Amygdala (tissue), 56 donors: ENCODE results near the gene HOXD11.

Experiments used
- DNase-seq, 56 donors: peaks; one replicate each; lab custom pipeline; 2025; lab: John Stamatoyannopoulos, UW

HOXD11 gene

DNA sequence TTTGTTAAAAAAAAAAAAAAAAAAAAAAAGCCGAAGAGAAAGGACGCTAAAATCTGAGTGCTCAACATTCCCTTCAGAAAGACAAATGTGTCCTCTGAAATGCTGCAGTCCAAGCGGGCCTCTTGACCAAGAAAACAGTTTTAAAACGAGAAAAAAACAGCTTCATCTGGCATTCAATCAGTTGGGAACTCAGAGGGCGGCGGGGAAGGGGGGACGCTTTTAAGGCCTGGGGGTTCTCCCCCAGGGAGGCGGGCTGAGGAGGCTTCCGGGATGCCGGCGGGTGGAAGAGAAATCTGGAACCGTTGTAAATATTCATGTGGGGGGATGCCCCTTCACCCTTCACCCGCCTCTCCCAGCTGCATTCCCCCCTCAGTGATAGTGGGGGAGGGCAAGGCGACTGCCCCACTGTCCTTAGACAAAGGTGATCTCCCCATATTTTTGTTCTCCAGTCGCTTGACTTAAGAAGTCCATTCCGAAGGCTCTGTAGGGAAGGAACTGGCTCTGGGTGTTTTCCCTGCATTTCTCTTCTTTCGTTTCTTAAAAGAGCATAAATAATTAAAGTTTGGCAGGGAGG, 3.3 kb upstream of the HOXD11 start:
- DNase-seq: no peak

DNA sequence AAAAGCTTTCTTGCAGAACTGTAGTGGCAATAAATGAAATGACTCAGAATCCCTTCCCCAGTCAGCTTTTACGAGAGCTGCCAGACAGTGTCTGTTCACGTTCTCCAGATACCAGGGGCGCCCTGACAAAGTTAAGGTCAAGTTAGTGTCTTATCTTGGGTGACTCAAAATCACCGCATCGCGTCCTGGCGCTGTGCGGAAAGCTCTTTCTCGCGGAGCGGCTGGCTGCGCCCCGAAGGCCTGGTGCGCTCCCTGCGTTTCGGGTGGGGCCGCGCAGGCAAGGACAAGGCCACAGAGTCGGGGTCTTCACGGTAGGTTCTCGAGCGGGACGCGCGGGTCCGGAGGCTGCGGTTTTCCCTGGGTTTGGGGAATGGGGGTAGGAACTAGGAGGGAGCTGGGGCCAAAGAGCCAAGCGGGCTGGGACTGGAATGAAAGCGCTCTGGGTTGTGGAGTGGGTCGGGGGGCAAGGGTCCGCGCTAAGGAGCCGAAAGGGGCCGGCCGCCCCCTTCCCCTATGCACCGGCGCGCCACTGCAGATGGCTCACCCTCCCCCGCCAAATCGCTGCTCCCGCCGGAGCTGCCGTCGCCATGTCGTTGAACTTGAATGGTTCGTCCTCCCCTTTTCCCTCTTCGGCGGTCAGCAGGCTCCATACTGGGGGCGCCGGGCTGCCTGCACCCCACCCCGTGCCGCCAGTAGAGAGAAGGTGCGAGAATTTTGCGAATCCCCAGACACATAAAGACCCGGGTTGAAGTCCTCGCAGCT, 2.6 kb upstream of the HOXD11 start:
- DNase-seq: no peak

DNA sequence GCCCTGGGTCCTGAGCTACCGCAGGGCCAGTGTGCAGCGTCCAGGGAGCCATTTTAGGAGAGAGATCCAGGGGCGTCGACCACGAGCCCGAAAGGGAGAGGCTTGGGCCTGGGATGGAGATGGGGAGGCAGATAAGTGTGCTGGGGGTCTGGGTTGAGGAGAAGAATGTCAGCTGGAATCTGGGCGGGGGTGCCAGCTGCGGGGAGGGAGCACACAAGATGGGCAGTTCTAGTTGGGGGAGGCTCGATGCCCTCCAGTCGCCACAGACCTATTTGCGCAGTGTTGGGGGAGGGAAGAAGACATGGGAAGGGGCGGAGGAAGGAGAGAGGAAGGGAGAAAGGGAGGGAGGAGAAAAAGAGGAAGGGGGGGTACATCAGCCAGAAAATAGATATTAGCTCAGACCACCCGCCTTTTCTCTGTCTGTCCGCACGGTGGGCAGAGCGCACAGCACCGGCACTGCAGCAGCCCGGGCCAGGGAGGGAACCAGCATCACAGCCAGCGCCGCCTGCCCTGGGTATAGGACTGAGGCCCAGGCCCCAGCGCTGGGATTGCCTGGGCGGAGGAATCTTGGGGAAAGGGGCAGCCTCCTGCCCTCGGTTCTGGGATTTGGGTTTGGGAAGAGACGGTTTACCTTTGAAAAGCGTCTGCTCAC, 1.9 kb upstream of the HOXD11 start:
- DNase-seq: no peak

DNA sequence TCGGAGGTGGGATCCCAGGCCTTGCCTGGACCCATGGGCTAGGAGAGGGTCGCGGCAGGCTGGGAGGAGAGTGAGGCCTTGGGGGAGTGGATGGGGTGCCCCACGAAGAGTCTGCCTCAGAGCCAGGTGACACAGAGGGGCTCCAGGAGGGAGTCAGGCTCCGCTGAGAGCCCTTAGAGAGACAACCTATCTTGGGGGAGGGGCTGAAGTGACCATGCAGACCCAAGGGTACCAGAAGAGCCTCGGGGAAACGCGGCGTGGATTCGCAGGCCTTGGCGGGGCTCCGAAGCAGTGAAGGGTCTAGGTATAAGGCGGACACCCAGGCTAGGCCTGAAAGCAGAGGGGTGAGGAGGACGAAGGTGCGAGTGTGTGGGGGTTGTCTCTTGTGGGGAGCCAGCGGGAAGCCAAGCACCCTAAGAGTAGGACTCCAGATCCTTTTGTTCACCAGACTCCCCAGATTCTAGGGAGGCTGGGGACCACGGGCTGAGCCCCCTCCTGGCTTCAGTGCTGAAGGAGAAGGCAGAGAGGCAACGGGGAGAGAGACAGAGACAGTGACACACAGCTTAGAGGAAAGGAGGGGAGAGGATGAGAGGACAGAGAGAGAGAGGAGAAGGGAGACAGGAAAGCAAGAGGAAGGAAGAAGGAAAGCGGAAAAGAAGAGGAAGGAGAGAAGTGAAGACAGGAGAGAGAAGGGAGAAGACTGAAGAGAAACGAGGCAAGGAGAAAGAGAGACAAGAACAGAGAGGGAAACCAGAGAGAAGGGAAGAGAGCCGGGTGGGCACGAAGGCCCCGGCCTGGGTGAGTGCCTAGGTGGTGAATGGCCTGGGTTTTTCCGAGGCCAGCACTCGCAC, 1.1 kb upstream of the HOXD11 start:
- DNase-seq: no peak

DNA sequence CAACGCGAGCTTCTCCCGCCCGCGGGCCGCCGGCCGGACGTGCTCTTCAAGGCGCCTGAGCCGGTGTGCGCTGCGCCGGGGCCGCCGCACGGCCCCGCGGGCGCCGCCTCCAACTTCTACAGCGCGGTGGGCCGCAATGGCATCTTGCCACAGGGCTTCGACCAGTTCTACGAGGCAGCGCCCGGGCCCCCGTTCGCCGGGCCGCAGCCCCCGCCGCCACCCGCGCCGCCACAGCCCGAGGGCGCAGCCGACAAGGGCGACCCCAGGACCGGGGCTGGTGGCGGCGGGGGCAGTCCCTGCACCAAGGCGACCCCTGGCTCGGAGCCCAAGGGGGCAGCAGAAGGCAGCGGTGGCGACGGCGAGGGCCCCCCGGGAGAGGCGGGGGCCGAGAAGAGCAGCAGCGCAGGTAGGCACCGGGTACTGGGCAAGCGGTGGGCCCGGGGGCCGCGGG, 676 bp downstream of the HOXD11 start:
- no peak for DNase-seq

DNA sequence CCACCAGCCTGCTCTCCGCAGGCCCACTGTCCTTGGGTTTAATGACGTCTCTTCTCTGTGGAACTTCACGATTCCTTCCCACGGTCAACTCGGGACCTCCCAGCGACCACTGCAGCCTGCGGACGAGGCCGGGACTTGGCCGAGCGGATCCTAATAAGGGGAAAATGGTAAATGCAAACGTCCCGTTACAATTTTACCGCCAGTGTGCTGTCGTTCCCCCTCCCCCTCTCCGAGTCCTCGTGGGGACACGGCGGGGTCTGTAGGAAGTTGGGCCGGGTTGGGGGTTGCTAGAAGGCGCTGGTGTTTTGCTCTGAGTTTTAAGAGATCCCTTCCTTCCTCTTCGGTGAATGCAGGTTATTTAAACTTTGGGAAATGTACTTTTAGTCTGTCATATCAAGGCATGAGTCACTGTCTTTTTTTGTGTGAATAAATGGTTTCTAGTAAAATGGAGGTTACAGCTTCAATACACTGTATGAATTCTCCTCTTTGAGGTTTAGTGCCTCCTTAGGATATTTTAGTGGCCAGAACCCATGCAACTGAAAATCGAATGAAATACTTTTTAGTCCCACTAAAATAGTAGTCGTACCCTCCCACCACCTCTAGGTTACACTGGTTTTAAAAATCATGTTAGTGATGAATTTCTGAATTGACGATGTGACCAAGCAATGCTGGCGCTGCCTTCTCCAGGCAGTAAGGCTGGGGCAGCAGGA, 2.3 kb downstream of the HOXD11 start:
- no peak for DNase-seq

DNA sequence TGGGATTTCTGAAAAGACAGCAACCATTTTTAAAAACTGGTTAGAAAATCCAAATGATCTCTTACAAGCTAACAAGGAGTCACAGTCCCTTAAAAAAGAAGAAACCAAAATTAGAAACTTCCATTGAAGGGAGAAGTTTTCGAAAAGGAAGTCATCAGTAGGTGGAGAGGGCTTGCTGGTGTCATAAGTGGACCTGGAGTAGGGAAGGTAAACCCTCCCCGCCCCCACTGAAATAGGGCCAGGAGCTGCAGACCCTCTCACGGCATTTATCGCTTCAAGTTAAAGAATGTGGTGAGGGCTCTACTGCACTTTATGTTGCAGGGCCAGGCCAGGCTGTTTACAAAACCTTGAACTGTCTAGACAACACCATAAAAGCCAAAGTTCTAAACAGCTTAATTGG, 2.9 kb downstream of the HOXD11 start:
- no peak for DNase-seq

DNA sequence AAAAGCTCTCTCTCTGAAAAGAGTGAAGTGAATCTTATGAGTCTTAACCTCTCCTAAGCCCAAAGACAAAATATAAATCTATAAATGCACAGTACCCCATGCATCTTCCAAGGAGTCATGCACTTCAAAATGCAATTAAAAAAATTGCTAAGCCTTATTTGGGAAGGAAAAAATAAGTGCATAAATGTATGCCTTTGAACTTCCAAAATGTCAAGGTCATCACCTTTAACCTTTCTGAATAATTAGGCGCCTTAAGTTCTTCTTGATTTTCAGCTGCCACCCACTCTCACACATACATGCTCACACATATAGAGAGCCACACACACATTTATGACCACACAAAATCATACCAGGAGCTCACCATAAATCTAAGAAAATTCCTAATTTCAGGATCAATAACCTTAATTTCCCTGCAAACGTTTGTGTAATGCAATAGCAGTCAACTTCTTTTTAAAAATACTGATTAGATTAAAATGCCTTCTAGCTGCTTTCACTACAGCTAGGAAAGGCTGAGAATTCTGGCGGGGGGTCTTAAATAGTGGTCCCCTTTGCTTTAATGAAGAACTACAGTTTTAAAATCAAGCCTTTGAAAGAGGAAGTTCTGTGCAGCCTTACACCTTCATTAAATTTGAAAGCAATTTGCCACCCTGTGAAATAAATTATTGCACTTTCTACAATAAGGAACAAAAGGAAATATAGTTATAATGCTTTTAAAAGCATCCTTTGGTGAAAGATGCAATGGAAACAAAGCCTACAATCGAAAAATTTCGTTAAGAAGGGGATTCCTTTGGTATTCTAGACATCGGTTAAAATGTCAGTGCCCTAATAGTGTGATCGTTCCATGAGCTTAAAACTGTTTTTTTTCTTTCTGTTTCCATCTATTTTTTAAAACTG, 3.6 kb downstream of the HOXD11 start:
- DNase-seq: no peak

DNA sequence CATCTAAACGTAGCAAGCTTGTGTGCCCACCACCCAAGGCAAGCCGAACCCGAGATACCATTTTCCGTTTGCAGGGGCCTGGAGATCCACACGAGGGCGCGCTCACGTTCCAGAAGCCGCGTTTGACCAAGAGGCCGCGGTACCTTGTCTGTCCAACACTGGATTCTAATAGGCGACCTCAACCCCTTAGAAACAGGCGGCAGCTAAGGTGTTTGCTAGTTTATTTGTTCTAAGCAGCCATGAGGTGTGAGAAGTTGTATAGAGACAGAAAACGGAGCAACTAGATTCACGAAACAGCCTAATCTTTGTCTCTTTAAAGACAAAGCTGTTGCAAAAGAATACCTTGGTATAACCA, 4.2 kb downstream of the HOXD11 start:
- peak in 1 of 56 donors; percentile 3 for DNase-seq

DNA sequence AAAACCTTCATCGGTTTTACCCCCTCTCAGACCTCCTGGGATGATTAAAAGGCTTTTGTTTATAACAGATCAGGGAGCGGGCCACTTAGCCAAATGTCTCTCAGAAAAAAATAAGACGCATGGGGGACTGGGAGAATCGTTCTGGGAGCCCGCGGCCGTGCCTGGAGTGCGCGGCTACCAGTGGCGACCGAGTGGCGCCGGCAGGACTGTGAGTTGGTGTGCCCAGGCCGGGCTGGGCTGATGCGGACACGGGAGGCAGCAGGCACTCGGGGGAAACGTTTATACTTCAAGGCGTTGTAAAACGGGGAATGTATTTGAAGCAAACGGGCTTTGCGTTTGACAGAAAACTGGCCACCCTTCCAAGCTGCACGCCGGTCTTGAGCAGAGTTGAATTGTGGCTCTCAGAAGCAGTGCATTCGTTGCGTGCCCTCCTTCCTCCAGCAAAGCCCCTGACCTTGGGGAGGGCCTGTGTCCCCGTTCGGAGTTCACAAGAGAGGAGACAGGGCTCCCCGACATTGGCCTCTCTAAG, 4.8 kb downstream of the HOXD11 start:
- DNase-seq: no peak

DNA sequence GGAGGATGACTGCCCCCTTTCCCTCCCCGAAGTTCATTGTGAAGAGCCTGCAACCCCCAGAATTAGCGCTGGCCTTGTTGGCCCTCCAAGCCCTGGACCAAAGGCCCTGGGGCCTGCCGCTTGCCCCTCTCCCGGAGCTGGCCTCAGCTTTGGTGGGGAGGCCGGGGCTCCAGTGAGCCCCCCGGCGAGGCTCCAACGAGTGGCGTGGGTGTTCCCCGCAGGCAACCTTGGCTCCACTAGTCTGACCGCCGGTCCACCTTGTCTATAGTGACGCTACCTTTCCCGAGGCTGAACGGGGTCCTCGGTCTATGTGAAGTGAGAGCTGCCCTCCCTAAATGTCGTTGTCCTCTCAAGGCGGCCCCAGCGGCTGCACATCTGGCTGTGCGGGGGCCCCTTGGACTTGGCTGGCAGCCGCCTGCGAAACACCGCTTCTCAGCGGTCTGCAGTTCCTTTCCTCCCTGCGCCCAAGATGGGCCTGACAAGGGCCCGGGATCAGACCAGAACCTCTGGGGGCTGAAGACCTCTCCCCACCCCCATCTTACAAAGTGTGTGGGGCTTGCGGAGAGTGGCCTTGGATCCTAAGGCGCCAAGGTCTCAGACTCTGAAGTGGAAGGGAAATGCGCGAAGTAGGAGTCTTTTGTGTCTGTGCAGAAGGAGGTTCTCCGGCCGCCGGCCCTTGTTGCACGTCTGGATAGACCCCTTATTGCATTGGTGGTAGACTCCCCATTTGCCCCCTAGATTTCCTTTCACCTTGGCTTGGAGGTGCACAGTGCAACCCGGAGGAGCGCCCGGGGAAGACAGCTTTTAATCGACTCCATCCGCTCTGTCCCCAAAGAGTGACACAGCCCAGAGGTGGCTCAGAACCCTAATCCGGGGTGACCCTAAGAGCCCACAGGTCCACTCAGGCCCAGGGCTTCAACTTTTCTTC, 5.6 kb downstream of the HOXD11 start:
- DNase-seq: no peak

DNA sequence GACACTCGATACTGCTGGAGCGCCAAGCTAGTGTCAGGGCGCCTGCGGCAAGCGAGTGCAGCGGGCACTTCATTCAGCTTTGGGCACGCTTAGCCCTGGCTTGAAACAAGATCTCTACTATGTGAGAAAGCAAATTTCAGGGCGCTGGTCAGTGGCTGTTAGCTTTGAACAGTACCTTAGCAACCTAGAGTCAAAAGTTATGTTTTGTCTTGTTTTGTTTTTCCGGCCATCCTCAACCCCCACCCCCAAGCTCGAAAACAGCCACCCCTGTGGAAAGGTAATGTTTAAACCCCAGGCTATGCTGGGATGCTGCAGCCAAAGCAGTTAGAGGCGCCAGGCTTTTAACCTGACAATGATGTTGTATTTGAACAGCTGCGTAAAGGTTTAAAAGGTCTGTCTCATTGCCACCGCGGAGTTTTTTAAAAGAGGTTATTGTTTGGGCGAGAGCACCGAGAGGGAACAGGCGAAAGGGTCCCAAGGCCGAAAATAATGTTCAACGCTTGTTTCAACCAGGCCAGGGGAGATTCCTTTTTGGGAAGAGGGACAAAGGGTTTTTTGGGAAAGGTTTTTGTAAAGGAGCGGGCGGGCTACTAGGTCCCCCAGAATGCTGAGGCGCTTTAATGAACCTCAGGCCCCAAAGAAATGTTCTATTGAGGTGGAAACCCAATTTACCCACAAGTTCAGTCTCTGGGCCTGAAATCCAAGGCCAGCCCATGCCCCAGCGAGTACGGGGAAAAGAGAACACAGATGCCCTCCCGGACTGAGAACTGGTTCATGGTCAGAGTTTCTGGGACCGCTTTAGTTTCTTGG, 7.2 kb downstream of the HOXD11 start:
- no peak for DNase-seq

DNA sequence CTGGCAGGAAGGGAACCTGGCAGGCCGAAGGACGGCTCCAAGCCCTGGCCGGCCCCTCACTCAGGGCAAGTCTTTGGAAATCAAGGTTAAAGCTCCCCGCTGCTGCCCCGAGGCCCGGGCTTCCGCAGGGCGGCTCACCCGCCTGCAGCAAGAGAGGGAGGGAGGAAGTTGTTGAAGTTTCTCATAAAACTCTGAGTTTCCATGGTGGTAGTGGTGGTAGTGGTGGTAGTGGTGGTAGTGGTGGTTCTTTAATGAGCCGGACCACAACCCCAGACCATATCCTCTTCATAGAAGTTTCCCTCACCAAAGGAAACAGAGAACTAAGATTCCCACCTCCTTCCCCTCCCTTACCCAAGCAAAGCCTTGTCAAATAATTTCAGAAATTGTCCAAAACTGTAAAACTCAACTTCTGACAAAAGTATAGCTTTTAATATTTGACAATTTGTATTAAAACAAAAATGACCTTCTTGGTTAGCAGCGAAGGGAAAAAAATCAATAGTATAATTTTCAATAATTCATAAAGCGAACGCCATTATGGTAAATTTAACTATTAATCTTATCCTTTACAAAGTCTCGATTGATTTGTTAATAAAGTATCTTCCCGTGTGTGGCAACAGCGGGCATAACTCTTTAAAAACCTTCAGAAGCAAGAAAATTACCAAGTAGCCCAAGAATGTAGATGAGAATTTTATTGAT, 8.0 kb downstream of the HOXD11 start:
- DNase-seq: no peak

DNA sequence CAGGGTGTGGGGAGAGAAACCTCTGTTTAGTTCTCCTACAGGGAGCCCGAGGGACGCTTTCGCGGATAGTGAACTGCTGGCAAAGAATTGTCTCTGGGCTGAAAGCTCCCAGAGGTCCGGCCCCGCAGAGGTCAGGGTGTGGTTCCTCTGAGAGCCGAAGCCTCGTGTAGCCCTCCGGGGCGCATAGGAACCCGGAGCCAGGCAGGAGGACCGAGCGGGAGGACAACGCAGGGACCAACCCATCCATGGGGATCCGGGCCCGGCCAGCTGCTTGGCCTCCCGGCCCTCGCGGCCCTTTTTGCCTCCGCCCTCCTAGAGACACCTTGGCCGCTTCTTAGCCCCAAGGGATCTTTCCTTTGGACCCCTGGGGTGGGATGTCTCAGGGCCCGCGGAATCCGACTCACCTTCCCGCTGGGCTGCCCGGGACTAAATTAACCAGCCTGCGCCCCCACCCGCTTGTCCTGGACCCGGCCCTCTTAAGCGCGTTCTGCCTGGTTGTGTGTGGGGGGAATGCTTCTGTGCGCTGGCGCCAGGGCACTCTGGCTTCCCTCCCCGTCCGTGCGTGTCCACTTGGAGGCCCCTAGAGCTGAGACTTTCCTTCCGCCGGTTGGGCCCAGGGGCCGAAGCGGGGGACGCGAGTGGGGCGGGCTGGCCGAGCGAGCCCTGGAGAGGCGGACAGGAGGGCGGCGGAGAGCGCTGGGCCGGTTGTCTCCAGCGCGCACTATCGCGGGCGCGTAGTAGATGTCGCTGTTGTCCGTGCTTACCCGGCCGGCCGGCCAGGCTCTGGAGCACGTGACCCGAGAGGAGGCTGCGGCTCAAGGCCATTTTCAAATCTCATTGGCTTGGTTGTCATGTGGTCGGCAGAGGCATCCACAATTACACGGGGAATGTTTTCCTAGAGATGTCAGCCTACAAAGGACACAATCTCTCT, 9.1 kb downstream of the HOXD11 start, which contains the start of gene HOXD10:
TSS of gene HOXD10 (plus strand) at position 896 of the 931 bp plus-strand sequence. CDS start 56 bp downstream, outside the sequence.
- DNase-seq: no peak

DNA sequence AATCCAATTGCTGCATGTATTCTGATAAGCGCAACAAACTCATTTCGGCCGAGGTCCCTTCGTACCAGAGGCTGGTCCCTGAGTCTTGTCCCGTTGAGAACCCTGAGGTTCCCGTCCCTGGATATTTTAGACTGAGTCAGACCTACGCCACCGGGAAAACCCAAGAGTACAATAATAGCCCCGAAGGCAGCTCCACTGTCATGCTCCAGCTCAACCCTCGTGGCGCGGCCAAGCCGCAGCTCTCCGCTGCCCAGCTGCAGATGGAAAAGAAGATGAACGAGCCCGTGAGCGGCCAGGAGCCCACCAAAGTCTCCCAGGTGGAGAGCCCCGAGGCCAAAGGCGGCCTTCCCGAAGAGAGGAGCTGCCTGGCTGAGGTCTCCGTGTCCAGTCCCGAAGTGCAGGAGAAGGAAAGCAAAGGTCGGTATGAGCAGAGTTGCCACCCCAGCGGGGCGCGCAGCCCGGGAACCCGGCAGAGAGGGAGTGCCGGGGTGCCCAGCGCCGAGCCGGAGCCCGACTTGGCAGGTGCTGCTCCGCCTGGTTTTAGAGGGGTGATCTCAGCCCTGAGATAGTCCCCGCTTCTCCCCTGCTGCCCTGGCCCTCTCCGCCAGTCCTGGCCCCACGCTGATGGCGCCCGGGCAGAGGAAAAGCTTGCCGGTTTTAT, 10.2 kb downstream of the HOXD11 start:
- DNase-seq: no peak
